Measurements from ENCODE around the gene NCSTN.

DNA sequence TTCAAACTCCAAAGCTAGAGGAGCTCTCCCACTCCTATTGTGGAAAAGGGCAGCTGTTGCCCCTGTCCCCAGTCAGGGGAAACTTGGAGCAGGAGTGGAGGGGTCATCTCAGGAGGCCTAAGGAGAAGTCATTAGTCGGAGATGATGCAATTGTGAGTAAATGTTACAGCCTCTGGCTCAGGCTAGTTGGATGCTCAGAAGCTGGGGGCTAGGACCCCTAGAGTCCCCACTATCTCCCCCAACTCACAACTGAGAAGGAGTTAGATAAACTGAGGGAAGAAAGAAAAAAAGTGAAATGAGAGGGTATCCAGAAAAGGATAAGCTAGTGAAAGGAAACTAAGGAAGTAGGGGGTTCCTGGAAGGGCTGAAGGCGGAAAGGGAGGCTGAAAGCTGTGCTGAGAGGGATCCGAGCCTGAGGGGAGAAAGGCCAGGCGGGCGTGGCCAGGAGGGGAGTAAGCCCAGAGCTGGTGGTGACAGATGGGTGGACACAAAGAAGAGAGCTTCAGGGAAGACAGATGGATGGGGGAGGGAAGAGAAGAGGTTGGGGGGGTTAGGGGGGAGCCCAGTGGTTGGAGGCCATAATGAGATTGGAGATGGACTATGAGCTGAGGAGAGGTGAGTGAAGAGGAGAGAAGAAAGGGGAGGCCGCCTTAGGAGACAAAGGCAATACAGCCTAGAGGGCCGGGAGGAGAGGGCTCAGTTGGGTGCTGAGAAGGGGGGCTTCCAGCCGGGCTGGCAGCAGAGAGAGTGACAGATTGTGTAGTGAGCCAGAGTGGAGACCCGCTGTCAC, 19.2 kb downstream of the NCSTN start:
- TF ChIP-seq POLR2A (IDR thresholded peaks at IDR 0.05; ENCODE audit: low read depth, low read length) (no peak), TAF1 (IDR thresholded peaks at IDR 0.05; ENCODE audit: low read depth, low read length) (no peak), POLR2AphosphoS5 (IDR thresholded peaks at IDR 0.05; ENCODE audit: low read depth, low read length) (no peak), SPI1 (IDR thresholded peaks at IDR 0.05; ENCODE audit: low read depth, low read length) (no peak), POU2F2 (IDR thresholded peaks at IDR 0.05; ENCODE audit: low read depth, low read length) (no peak), PAX5 (IDR thresholded peaks at IDR 0.05; ENCODE audit: insufficient read depth, low read length, severe bottlenecking) (no peak)

All from GM12891 (cell line).